Heart right ventricle (tissue), 16 donors: ENCODE measurements around the gene RNF6. TPM values are rescaled to one million over a fixed set of nuclear protein-coding genes. Genes with fewer than 3 reads are reported as not detected.

ENCODE experiments used
- ATAC-seq, 8 donors: fragments of 200-7000 bp; cut with Tn5 transposase; one replicate each; pipeline ENCODE4 v1.9.1; 2020; ENCODE audit warnings: mild to moderate bottlenecking in 8 of 8, moderate library complexity in 8 of 8, moderate number of reproducible peaks in 1 of 8
- DNase-seq, 2 donors: peaks; one replicate each; pipeline ENCODE4 v3.0.0-alpha.2; 2020
- H3K27ac ChIP-seq, 10 donors: fragments of 200-600 bp; sonication (generic) in 2 of 10; one replicate each; pipeline versions ENCODE4 v1.5.0 to v1.8.0; 2020 to 2022; ENCODE audit warnings: mild to moderate bottlenecking in 3 of 10
- H3K27me3 ChIP-seq, 7 donors: fragments of 200-600 bp; one replicate each; pipeline ENCODE4 v1.8.0; 2021 to 2022; ENCODE audit warnings: mild to moderate bottlenecking in 2 of 7
- H3K36me3 ChIP-seq, 9 donors: fragments of 200-600 bp; sonication (generic) in 1 of 9; one replicate each; pipeline versions ENCODE4 v1.5.0 to v1.8.0; 2020 to 2022; ENCODE audit warnings: mild to moderate bottlenecking in 2 of 9
- H3K4me1 ChIP-seq, 9 donors: fragments of 200-600 bp; sonication (generic) in 1 of 9; one replicate each; pipeline versions ENCODE4 v1.5.0 to v1.8.0; 2020 to 2022; ENCODE audit warnings: mild to moderate bottlenecking in 4 of 9
- H3K4me3 ChIP-seq, 10 donors: fragments of 200-600 bp; sonication (generic) in 2 of 10; one replicate each; pipeline versions ENCODE4 v1.5.0 to v1.8.0; 2020 to 2022; ENCODE audit warnings: mild to moderate bottlenecking in 7 of 10, moderate library complexity in 2 of 10
- H3K9me3 ChIP-seq, 11 donors: fragments of 200-600 bp in 10 of 11; sonication (generic) in 2 of 11; one replicate each; pipeline versions ENCODE4 v1.5.0 to v1.8.0; 2013 to 2022; ENCODE audit warnings: mild to moderate bottlenecking in 2 of 11, control low read depth in 1 of 11, moderate library complexity in 1 of 11
- CTCF ChIP-seq, 9 donors: fragments of 200-600 bp; sonication (generic) in 2 of 9; IDR thresholded peaks; one replicate each; pipeline versions ENCODE4 v1.5.0 to v1.8.0; 2021 to 2022; ENCODE audit warnings: antibody characterized with exemption in 9 of 9, mild to moderate bottlenecking in 5 of 9, moderate library complexity in 1 of 9
- WGBS, 2 donors: extraction: QIAGEN DNeasy Blood & Tissue Kit; methylation state at CpG; one replicate each; pipeline ENCODE4 v1.1.7; 2013; ENCODE audit warnings: inconsistent platforms in 1 of 2; 5-methylcytosine and 5-hydroxymethylcytosine counted together
- intact Hi-C, 10 donors: fragments of 100-400 bp; cut with DNase I; formaldehyde crosslinking; loops; one replicate each; pipeline versions ENCODE4 v1.11.1 to v1.14.2; 2022
- polyA plus RNA-seq, 2 donors: library from polyadenylated mRNA; stranded (reverse); fragments of 200-250 nt; gene quantifications; one replicate each; pipeline ENCODE4 v1.2.3, GENCODE V29; 2013
- total RNA-seq, 10 donors: library from RNA; stranded (reverse); fragmentation: NEBNext Ultra II Directional in 3 of 10; extraction: Animal tissue kit (Norgen Biotek cat#: 25700) in 3 of 10; gene quantifications; one replicate each; pipeline versions ENCODE4 v1.2.1 to v1.2.4, GENCODE V29; 2021 to 2023
- donor health status: Arrhythmogenic right ventricular cardiomyopathy.
- donor health status: ischemic (EF 13 %, LVEDD 7.1; RV severe dilation, severe dysfunction).
- donor health status: healthy with polysubstance abuse.
- donor health status: DM: no; HTN: yes; CAD: no.
- donor health status: DM: no; HTN: no; CAD: no.
- donor health status: ischemic (EF 25% LVEDD 6.9; RV normal size, moderate dysfunction).
- donor health status: ischemic (EF 25% LVEDD 5.7; RV mildly dilated, moderate dysfunction).
- donor health status: healthy.
- donor health status: DM: yes; HTN: yes; CAD: no.
- donor health status: Ischemic cardiomyopathy.
- donor health status: ischemic (EF 35%, LVEDD 5.7; RV mildly dilated, moderate dysfunction).
- donor health status: nonischemic (EF 11% LVEDD 7.7; RV severe dilation, severe dysfunction).
- donor health status: DM: yes; HTN: yes; CAD: no.
- donor health status: PGD.
- donor health status: ischemic (EF 29% LVEDD 5.4; RV normal size, mild dysfunction).
- donor health status: nonischemic (EF 23%, LVEDD 6.1; RV moderate dilation, normal function).

Gene RNF6
- total and polyA plus RNA-seq, 12 donors, result 8.8 to 26.6 (median 22.8) TPM

DNA sequence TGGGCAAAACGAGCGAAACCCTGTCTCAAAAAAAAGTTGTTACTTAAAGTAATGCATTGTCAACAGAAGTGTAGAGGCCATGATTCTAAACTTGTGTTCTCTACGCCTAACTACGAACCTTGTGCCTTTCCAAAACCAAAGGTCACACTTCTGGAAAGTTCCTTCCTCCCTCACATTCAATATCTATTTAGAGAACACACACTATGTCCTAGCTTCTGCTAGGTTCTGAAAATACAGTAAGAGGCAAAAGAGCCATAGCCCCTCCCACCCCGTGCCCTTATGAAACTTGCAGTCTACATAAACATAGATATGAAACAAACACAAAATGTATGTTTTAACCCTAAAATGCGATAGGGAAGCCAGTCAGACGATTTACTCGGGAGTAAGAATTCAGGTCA lies 36.4 kb downstream of the RNF6 start:
- intact Hi-C loops, result loop anchor here in 9 of 10 donors (1.0 to 10.0 kb wide), 9 partner anchors 37 to 513 kb away; partner anchors contain the start of genes CDK8 (in 1 of the 9) and RNF6 (in 1 of the 9)
- no peak for TF ChIP-seq CTCF (IDR thresholded peaks at IDR 0.05)
- Histone ChIP-seq H3K4me3 (peak overlapping the region; percentile 33 to 88 (median 66)), H3K27me3 (no peaks in the 10 kb centered on the region), H3K4me1 (peaks cover 0 to 24% (median 11%) of the 10 kb centered on the region in 9 donors), H3K36me3 (no peaks in the 10 kb centered on the region), H3K27ac (peak overlapping the region; percentile 11 to 91 (median 81)), H3K9me3 (no peaks in the 10 kb centered on the region)
- no peak for DNase-seq
- ATAC-seq, result peak in 6 of 8 donors; percentile 18 to 49 (median 37)
- 37 to 41% methylated on average over 8 of the region's 8 CpGs for WGBS, 2 donors

DNA sequence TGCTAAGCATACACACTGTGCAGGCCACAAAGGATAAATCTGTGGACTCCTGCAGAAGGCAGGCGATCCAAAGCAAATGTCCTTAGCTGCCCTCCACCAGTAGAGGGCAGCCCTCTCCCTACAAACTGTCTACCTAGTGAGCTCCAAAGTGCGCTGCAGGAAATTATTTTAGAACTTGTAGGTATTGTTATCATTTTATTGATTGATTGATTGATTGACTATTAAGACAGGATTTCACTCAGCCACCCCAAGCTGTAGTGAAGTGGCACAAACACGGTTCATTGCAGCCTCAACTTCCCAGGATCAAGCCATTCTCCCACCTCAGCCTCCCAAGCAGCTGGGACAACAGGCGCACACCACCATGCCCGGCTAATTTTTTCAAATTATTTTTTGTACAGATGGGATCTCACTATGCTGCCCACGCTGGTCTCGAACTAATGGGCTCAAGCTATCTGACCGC lies 37.3 kb downstream of the RNF6 start:
- peak in 7 of 8 donors; percentile 35 to 68 (median 55) for ATAC-seq
- TF ChIP-seq CTCF (IDR thresholded peaks at IDR 0.05), result peak; percentile 73 to 95 (median 90)
- Histone ChIP-seq H3K9me3 (no peaks in the 10 kb centered on the region), H3K4me1 (peaks cover 0 to 24% (median 12%) of the 10 kb centered on the region in 9 donors), H3K4me3 (no peak overlapping the region), H3K36me3 (no peaks in the 10 kb centered on the region), H3K27me3 (no peaks in the 10 kb centered on the region), H3K27ac (no peak overlapping the region)
- DNase-seq, result peak; percentile 38 to 70
- intact Hi-C loops, result loop anchor here (1.0 to 10.0 kb wide), 12 partner anchors 37 to 514 kb away; partner anchors contain the start of genes CDK8 (in 1 of the 10) and RNF6 (in 1 of the 10)
- WGBS, 2 donors, result 52 to 61% methylated on average over 8 of the region's 8 CpGs

- WGBS, 2 donors, result 92 to 94% methylated on average over 2 of the region's 2 CpGs
- no peaks in the 10 kb centered on the region for H3K9me3 ChIP-seq
- no peaks in the 10 kb centered on the region for H3K27me3 ChIP-seq
- DNase-seq (no peak), ATAC-seq (no peak)
- intact Hi-C loops, result loop anchor here in 6 of 10 donors (2.0 to 10.0 kb wide), 5 partner anchors 71 to 514 kb away; partner anchors contain the start of gene CDK8 (in 1 of the 6)
- no peak overlapping the region for H3K4me3 ChIP-seq
- H3K4me1 ChIP-seq, result peaks cover 0 to 27% (median 16%) of the 10 kb centered on the region in 9 donors
- no peak for TF ChIP-seq CTCF (IDR thresholded peaks at IDR 0.05)
- H3K27ac ChIP-seq, result no peak overlapping the region
- no peaks in the 10 kb centered on the region for H3K36me3 ChIP-seq
Measured at GRCh38 chr13:26183416-26183815, 38.7 kb downstream of the RNF6 start.

- intact Hi-C loops, result no loop called here
- H3K27ac ChIP-seq, result no peak overlapping the region
- no peaks in the 10 kb centered on the region for H3K9me3 ChIP-seq
- H3K27me3 ChIP-seq, result no peaks in the 10 kb centered on the region
- H3K4me3 ChIP-seq, result no peak overlapping the region
- no peak for TF ChIP-seq CTCF (IDR thresholded peaks at IDR 0.05)
- H3K36me3 ChIP-seq, result no peaks in the 10 kb centered on the region
- WGBS, 2 donors, result 34 to 47% methylated on average over 2 of the region's 2 CpGs
- DNase-seq (no peak), ATAC-seq (peak in 6 of 8 donors; percentile 52 to 88 (median 64))
- peaks cover 0 to 12% (median 3%) of the 10 kb centered on the region in 9 donors for H3K4me1 ChIP-seq
Measured at GRCh38 chr13:26179344-26179743, 42.8 kb downstream of the RNF6 start.
